IgD-negative memory B cell (primary cell): ENCODE results near the gene RIPK4. TPM values are rescaled to one million over a fixed set of nuclear protein-coding genes. Genes with fewer than 3 reads are reported as not detected.

Experiments used
- polyA plus RNA-seq: library from polyadenylated mRNA; unstranded; fragments of 300-500 nt; fragmentation: Illumina TruSeq; gene quantifications from one replicate; pipeline ENCODE4 v1.2.3, GENCODE V29; 2021

RIPK4 gene
- polyA plus RNA-seq, 1 donor from 2014 or later: not detected

Other genes starting within 250 kb of the RIPK4 start
- 5.6 TPM for gene PRDM15, start 112.3 kb upstream of the RIPK4 start, polyA plus RNA-seq
- gene C2CD2, start 187.0 kb upstream of the RIPK4 start, polyA plus RNA-seq: 3.5 TPM
- 8.0 TPM for gene ZBTB21, start 243.3 kb upstream of the RIPK4 start, polyA plus RNA-seq